Panc1 (cell line): ENCODE results near the gene CNTRL.

Source experiments
- POLR2AphosphoS5 ChIP-seq: IDR thresholded peaks from 2 replicates; pipeline ENCODE4 v1.6.1; 2012; ENCODE audit warnings: mild to moderate bottlenecking, low read depth, low read length, moderate library complexity
- TF ChIP-seq, protein P1 (sequence below): fragments of 450-650 bp; IDR thresholded peaks from 2 replicates; pipeline ENCODE4 v1.5.1; 2017; ENCODE audit warnings: mild to moderate bottlenecking
- TF ChIP-seq, protein P2 (sequence below), 2 experiments: IDR thresholded peaks; 2 replicates each; pipeline ENCODE4 v1.6.1; 2011 to 2012; ENCODE audit warnings: low read depth in 2 of 2, control low read depth in 1 of 2, low read length in 1 of 2, mild to moderate bottlenecking in 1 of 2, moderate library complexity in 1 of 2; ENCODE audit not compliant: insufficient read depth in 1 of 2

DNA sequence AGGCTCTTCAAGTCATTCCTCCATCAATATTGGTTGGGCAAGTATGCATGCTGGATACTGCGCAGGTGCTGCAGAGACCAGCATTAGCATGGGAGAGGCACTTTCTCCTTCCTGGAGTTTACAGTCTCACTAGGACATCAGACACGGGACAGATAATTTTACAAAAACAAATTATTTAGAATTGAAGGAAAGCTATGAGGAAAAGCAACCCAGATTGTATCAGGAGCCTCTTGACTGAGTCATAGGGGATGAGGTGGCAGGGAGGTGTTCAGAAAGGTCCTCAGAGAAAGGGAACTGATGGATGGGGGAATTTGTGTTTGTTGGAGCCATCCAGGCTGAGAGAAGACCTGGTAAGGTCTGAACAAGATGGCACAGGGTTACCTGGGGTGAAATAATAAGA lies 151.4 kb downstream of the CNTRL start:
- TF ChIP-seq, protein P1, sequence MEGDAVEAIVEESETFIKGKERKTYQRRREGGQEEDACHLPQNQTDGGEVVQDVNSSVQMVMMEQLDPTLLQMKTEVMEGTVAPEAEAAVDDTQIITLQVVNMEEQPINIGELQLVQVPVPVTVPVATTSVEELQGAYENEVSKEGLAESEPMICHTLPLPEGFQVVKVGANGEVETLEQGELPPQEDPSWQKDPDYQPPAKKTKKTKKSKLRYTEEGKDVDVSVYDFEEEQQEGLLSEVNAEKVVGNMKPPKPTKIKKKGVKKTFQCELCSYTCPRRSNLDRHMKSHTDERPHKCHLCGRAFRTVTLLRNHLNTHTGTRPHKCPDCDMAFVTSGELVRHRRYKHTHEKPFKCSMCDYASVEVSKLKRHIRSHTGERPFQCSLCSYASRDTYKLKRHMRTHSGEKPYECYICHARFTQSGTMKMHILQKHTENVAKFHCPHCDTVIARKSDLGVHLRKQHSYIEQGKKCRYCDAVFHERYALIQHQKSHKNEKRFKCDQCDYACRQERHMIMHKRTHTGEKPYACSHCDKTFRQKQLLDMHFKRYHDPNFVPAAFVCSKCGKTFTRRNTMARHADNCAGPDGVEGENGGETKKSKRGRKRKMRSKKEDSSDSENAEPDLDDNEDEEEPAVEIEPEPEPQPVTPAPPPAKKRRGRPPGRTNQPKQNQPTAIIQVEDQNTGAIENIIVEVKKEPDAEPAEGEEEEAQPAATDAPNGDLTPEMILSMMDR = no peak
- TF ChIP-seq, protein P2, sequence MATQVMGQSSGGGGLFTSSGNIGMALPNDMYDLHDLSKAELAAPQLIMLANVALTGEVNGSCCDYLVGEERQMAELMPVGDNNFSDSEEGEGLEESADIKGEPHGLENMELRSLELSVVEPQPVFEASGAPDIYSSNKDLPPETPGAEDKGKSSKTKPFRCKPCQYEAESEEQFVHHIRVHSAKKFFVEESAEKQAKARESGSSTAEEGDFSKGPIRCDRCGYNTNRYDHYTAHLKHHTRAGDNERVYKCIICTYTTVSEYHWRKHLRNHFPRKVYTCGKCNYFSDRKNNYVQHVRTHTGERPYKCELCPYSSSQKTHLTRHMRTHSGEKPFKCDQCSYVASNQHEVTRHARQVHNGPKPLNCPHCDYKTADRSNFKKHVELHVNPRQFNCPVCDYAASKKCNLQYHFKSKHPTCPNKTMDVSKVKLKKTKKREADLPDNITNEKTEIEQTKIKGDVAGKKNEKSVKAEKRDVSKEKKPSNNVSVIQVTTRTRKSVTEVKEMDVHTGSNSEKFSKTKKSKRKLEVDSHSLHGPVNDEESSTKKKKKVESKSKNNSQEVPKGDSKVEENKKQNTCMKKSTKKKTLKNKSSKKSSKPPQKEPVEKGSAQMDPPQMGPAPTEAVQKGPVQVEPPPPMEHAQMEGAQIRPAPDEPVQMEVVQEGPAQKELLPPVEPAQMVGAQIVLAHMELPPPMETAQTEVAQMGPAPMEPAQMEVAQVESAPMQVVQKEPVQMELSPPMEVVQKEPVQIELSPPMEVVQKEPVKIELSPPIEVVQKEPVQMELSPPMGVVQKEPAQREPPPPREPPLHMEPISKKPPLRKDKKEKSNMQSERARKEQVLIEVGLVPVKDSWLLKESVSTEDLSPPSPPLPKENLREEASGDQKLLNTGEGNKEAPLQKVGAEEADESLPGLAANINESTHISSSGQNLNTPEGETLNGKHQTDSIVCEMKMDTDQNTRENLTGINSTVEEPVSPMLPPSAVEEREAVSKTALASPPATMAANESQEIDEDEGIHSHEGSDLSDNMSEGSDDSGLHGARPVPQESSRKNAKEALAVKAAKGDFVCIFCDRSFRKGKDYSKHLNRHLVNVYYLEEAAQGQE (IDR thresholded peaks at IDR 0.05; ENCODE audit: insufficient read depth in 1 of 2, low read depth in 2 of 2, low read length in 1 of 2) = no peak
- TF ChIP-seq POLR2AphosphoS5 = no peak
